B cell (primary cell): ENCODE data around the gene RAD51B. TPM values are rescaled to one million over a fixed set of nuclear protein-coding genes. Genes with fewer than 3 reads are reported as not detected.

Experiments
- ATAC-seq: fragments of 200-7000 bp; cut with Tn5 transposase; one replicate; pipeline ENCODE4 v1.10.0; 2021; ENCODE audit warnings: low read depth, mild to moderate bottlenecking, moderate number of reproducible peaks, moderate library complexity
- CTCF ChIA-PET: fragments of 350-600 bp; sonication (Branson Sonifier 250); formaldehyde crosslinking; loops from one replicate; lab custom pipeline; 2021; ENCODE audit warnings: antibody characterized with exemption, inconsistent platforms; lab: Charles Lee
- POLR2A ChIA-PET: fragments of 350-600 bp; sonication (Branson Sonifier 250); formaldehyde crosslinking; loops from one replicate; lab custom pipeline; 2021; ENCODE audit warnings: antibody characterized with exemption; lab: Charles Lee
- DNase-seq: peaks from one replicate; pipeline ENCODE4 v3.0.0; 2013
- H2AFZ ChIP-seq: 2 replicates; pipeline ENCODE4 v1.6.1; 2012; ENCODE audit warnings: mild to moderate bottlenecking, low read depth, low read length; ENCODE audit not compliant: insufficient read depth, poor library complexity, severe bottlenecking
- H3K27ac ChIP-seq, 2 donors: 1 replicate in 1 of 2; 2 replicates in 1 of 2; pipeline ENCODE4 v1.5.1; 2012 to 2013; ENCODE audit warnings: low read length in 2 of 2, mild to moderate bottlenecking in 2 of 2, moderate library complexity in 1 of 2
- H3K27me3 ChIP-seq, 4 experiments: fragments of 200-600 bp in 1 of 4; sonication (generic) in 1 of 4; replicated peaks in 1 of 4; 1 replicate in 2 of 4; 2 replicates in 2 of 4; pipeline versions ENCODE4 v1.6.1 to v1.7.0; 2013 to 2016; ENCODE audit warnings: low read length in 3 of 4, mild to moderate bottlenecking in 2 of 4, mixed read lengths in 1 of 4, moderate library complexity in 1 of 4; ENCODE audit not compliant: insufficient read depth in 4 of 4, control insufficient read depth in 3 of 4; ENCODE audit errors: control extremely low read depth in 1 of 4
- H3K36me3 ChIP-seq, 2 experiments: replicated peaks in 1 of 2; 1 replicate in 1 of 2; 2 replicates in 1 of 2; pipeline versions ENCODE4 v1.6.1 to v1.7.1; 2013; ENCODE audit warnings: low read length in 1 of 2; ENCODE audit not compliant: insufficient read depth in 2 of 2, control insufficient read depth in 1 of 2; ENCODE audit errors: control extremely low read depth in 1 of 2, extremely low read depth in 1 of 2
- H3K4me1 ChIP-seq, 2 donors: fragments of 200-600 bp in 1 of 2; sonication (generic) in 1 of 2; 1 replicate in 1 of 2; 2 replicates in 1 of 2; pipeline versions ENCODE4 v1.5.1 to v1.6.1; 2013 to 2017; ENCODE audit warnings: low read length in 2 of 2; ENCODE audit not compliant: control insufficient read depth in 2 of 2, insufficient read depth in 2 of 2
- H3K4me2 ChIP-seq: replicated peaks from 2 replicates; pipeline ENCODE3; 2012; ENCODE audit warnings: mild to moderate bottlenecking, low read depth, low read length; ENCODE audit not compliant: poor library complexity, severe bottlenecking
- H3K4me3 ChIP-seq, 5 experiments: fragments of 200-600 bp in 1 of 5; sonication (generic) in 1 of 5; 1 replicate in 3 of 5; 2 replicates in 2 of 5; pipeline versions ENCODE4 v1.5.1 to v1.7.0; 2011 to 2016; ENCODE audit warnings: low read length in 4 of 5, mild to moderate bottlenecking in 4 of 5, low read depth in 2 of 5, control low read depth in 1 of 5, moderate library complexity in 1 of 5; ENCODE audit not compliant: insufficient read depth in 1 of 5; ENCODE audit errors: control extremely low read depth in 1 of 5, extremely low read depth in 1 of 5
- H3K79me2 ChIP-seq: fragments of 200-600 bp; sonication (generic); one replicate; pipeline ENCODE4 v1.6.0; 2016; ENCODE audit warnings: low read length; ENCODE audit not compliant: control insufficient read depth, insufficient read depth
- H3K9ac ChIP-seq: fragments of 200-600 bp; sonication (generic); 2 replicates; pipeline ENCODE4 v1.6.1; 2017; ENCODE audit warnings: mild to moderate bottlenecking, low read length, moderate library complexity
- H3K9me3 ChIP-seq, 3 donors: one replicate each; pipeline versions ENCODE4 v1.6.1 to v1.7.1; 2013; ENCODE audit warnings: low read length in 2 of 3; ENCODE audit not compliant: control insufficient read depth in 2 of 3, insufficient read depth in 1 of 3; ENCODE audit errors: control extremely low read depth in 1 of 3
- H4K20me1 ChIP-seq: 2 replicates; pipeline ENCODE4 v1.6.0; 2012; ENCODE audit warnings: mild to moderate bottlenecking, low read length; ENCODE audit not compliant: insufficient read depth, control insufficient read depth, poor library complexity, severe bottlenecking
- H3K27ac Mint-ChIP-seq: one replicate; pipeline ENCODE4 v1.8.0; 2021; ENCODE audit warnings: mixed read lengths
- H3K27me3 Mint-ChIP-seq: one replicate; pipeline ENCODE4 v1.8.0; 2021; ENCODE audit warnings: mixed read lengths
- H3K4me1 Mint-ChIP-seq: one replicate; pipeline ENCODE4 v1.8.0; 2021; ENCODE audit warnings: mixed read lengths
- H3K4me3 Mint-ChIP-seq: one replicate; pipeline ENCODE4 v1.8.0; 2021; ENCODE audit warnings: mixed read lengths
- H3K9me3 Mint-ChIP-seq: one replicate; pipeline ENCODE4 v1.8.0; 2022; ENCODE audit warnings: mixed read lengths; ENCODE audit not compliant: insufficient read depth
- CTCF ChIP-seq: fragments of 200-600 bp; IDR thresholded peaks from one replicate; pipeline ENCODE4 v1.8.0; 2022; ENCODE audit warnings: antibody characterized with exemption, mild to moderate bottlenecking
- EZH2 ChIP-seq: IDR thresholded peaks from 2 replicates; pipeline ENCODE4 v1.6.1; 2012; ENCODE audit warnings: borderline replicate concordance, low read depth, mild to moderate bottlenecking, moderate library complexity, low read length; ENCODE audit not compliant: insufficient read depth, poor library complexity, severe bottlenecking
- WGBS: methylation state at CpG from one replicate; pipeline ENCODE4 v1.1.5; 2013; ENCODE audit warnings: missing lambda C conversion rate; ENCODE audit not compliant: insufficient coverage; 5-methylcytosine and 5-hydroxymethylcytosine counted together
- intact Hi-C: fragments of 100-400 bp; cut with micrococcal nuclease; formaldehyde crosslinking; loops from one replicate; pipeline ENCODE4 v1.10.0; 2022
- polyA plus RNA-seq: library from polyadenylated mRNA; depleted of rRNA; stranded (reverse); fragments of >200 nt; gene quantifications from 2 replicates; pipeline ENCODE4 v1.2.3, GENCODE V29; 2012
- total RNA-seq, 2 donors: library from RNA; stranded (reverse); fragments of 120-200 nt in 1 of 2; gene quantifications; 1 replicate in 1 of 2; 2 replicates in 1 of 2; pipeline versions ENCODE4 v1.2.3 to v1.2.4, GENCODE V29; 2013 to 2022

Gene RAD51B
- total and polyA plus RNA-seq, 2 donors (not counting 1 experiment from before 2014, with no cell fraction given), result 6.5 to 60.6 TPM

DNA sequence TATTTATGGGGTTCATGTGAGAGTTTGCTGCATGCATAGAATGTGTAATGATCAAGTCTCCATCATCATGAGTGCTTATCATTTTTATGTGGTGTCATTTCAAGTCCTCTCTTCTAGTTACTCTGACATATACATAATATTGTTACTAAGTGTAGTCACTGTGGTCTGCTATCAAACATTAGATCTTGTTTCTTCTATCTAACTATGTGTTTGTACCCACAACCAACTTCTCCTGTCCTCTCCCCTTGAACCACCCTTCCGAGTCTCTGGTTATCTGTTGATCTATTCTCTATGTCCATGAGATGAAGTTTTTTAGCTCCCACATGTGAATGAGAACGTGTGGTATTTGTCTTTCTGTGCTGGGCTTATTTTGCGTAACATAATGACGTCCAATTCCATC, 107.7 kb downstream of the RAD51B start:
- no peaks in the 10 kb centered on the region for H3K27me3 Mint-ChIP-seq
- Histone ChIP-seq H3K4me3 (no peak overlapping the region), H3K4me2 (no peak overlapping the region), H4K20me1 (no peaks in the 10 kb centered on the region), H3K79me2 (peaks cover 2% of the 10 kb centered on the region), H3K4me1 (no peaks in the 10 kb centered on the region), H3K27ac (no peak overlapping the region), H2AFZ (no peak overlapping the region), H3K9ac (no peak overlapping the region), H3K27me3 (no peaks in the 10 kb centered on the region), H3K9me3 (peaks cover 5 to 34% (median 12%) of the 10 kb centered on the region in 3 donors), H3K36me3 (no peaks in the 10 kb centered on the region)
- CTCF ChIA-PET, result interaction anchor here (1.0 kb wide), 1 partner anchor 44 kb away, joined by 3 read pairs; no protein-coding TSS in a partner anchor
- TF ChIP-seq CTCF, result no peak
- no peak for TF ChIP-seq EZH2
- no CpG with 5 or more reads among the region's 4 CpGs for WGBS
- peaks cover 24% of the 10 kb centered on the region for H3K9me3 Mint-ChIP-seq
- peaks cover 3% of the 10 kb centered on the region for H3K4me1 Mint-ChIP-seq
- DNase-seq (no peak), ATAC-seq (no peak)
- POLR2A ChIA-PET, result no interaction called here
- H3K27ac Mint-ChIP-seq, result no peak overlapping the region
- intact Hi-C loops, result no loop called here
- H3K4me3 Mint-ChIP-seq, result no peak overlapping the region

- TF ChIP-seq CTCF (no peak), EZH2 (no peak)
- no peak overlapping the region for H3K9ac ChIP-seq
- Mint-ChIP-seq H3K9me3 (peaks cover 24% of the 10 kb centered on the region), H3K4me1 (no peaks in the 10 kb centered on the region), H3K27me3 (no peaks in the 10 kb centered on the region), H3K4me3 (no peak overlapping the region), H3K27ac (no peak overlapping the region)
- H3K4me1 ChIP-seq, result no peaks in the 10 kb centered on the region
- ChIA-PET CTCF (interaction anchor here (0.7 to 1.5 kb wide), 2 partner anchors 10 to 36 kb away, joined by 3 to 4 read pairs; no protein-coding TSS in a partner anchor), POLR2A (no interaction called here)
- ATAC-seq, result no peak
- no peak overlapping the region for H3K4me2 ChIP-seq
- 99% methylated on average over 8 of the region's 11 CpGs for WGBS
- no peaks in the 10 kb centered on the region for H4K20me1 ChIP-seq
- no peak overlapping the region for H2AFZ ChIP-seq
- H3K27me3 ChIP-seq, result no peaks in the 10 kb centered on the region
- peaks cover 5% of the 10 kb centered on the region for H3K79me2 ChIP-seq
- H3K9me3 ChIP-seq, result peaks cover 5 to 34% (median 12%) of the 10 kb centered on the region in 3 donors
- no peak overlapping the region for H3K4me3 ChIP-seq
- intact Hi-C loops, result no loop called here
- no peaks in the 10 kb centered on the region for H3K36me3 ChIP-seq
- no peak overlapping the region for H3K27ac ChIP-seq
- no peak for DNase-seq
These were observed 108.8 kb downstream of the RAD51B start for GRCh38 chr14:67928375-67928774.
